ENCODE results near the gene RGL4.

RGL4 gene

GRCh38 chr22:23695571-23696325 is 4.9 kb downstream of the RGL4 start:
- no peak for DNase-seq (ENCODE audit: low read depth)
- H3K4me3 ChIP-seq (ENCODE audit: low read depth, low read length) = no peak overlapping the region

GRCh38 chr22:23696326-23696851 is 5.6 kb downstream of the RGL4 start:
- H3K4me3 ChIP-seq (ENCODE audit: low read depth, low read length) = no peak overlapping the region
- no peak for DNase-seq (ENCODE audit: low read depth)

GRCh38 chr22:23697031-23697970 is 6.5 kb downstream of the RGL4 start:
- no peak overlapping the region for H3K4me3 ChIP-seq (ENCODE audit: low read depth, low read length)
- no peak for DNase-seq (ENCODE audit: low read depth)

- H3K4me3 ChIP-seq (ENCODE audit: low read depth, low read length) = no peak overlapping the region
- DNase-seq (ENCODE audit: low read depth) = no peak
Observed at GRCh38 chr22:23698094-23698493, 7.3 kb downstream of the RGL4 start.

GRCh38 chr22:23698673-23699235 is 7.9 kb downstream of the RGL4 start:
- no peak overlapping the region for H3K4me3 ChIP-seq (ENCODE audit: low read depth, low read length)
- no peak for DNase-seq (ENCODE audit: low read depth)

GRCh38 chr22:23700706-23701105 is 9.9 kb downstream of the RGL4 start:
- DNase-seq (ENCODE audit: low read depth) = no peak
- no peak overlapping the region for H3K4me3 ChIP-seq (ENCODE audit: low read depth, low read length)

GRCh38 chr22:23704062-23704461 is 13.2 kb downstream of the RGL4 start:
- no peak for DNase-seq (ENCODE audit: low read depth)
- no peak overlapping the region for H3K4me3 ChIP-seq (ENCODE audit: low read depth, low read length)

- H3K4me3 ChIP-seq (ENCODE audit: low read depth, low read length) = no peak overlapping the region
- no peak for DNase-seq (ENCODE audit: low read depth)
Observed at GRCh38 chr22:23704829-23705228, 14.0 kb downstream of the RGL4 start.

- DNase-seq (ENCODE audit: low read depth) = no peak
- H3K4me3 ChIP-seq (ENCODE audit: low read depth, low read length) = no peak overlapping the region
Observed at GRCh38 chr22:23705358-23705757, 14.5 kb downstream of the RGL4 start.

- no peak for DNase-seq (ENCODE audit: low read depth)
- no peak overlapping the region for H3K4me3 ChIP-seq (ENCODE audit: low read depth, low read length)
Observed at GRCh38 chr22:23708270-23708669, 17.5 kb downstream of the RGL4 start.

GRCh38 chr22:23709107-23709506 is 18.3 kb downstream of the RGL4 start:
- H3K4me3 ChIP-seq (ENCODE audit: low read depth, low read length) = no peak overlapping the region

GRCh38 chr22:23712256-23712655 is 21.4 kb downstream of the RGL4 start:
- H3K4me3 ChIP-seq (ENCODE audit: low read depth, low read length) = no peak overlapping the region
- DNase-seq (ENCODE audit: low read depth) = no peak

More at GRCh38 chr22:23709107-23709506, 18.3 kb downstream of the RGL4 start:
- DNase-seq (ENCODE audit: low read depth) = no peak

- no peak for DNase-seq (ENCODE audit: low read depth)
- H3K4me3 ChIP-seq (ENCODE audit: low read depth, low read length) = no peak overlapping the region
Observed at GRCh38 chr22:23713696-23714595, 23.1 kb downstream of the RGL4 start.

GRCh38 chr22:23714596-23715578 is 24.1 kb downstream of the RGL4 start:
- no peak for DNase-seq (ENCODE audit: low read depth)
- no peak overlapping the region for H3K4me3 ChIP-seq (ENCODE audit: low read depth, low read length)

- no peak for DNase-seq (ENCODE audit: low read depth)
- H3K4me3 ChIP-seq (ENCODE audit: low read depth, low read length) = peak overlapping the region; percentile 84
Observed at GRCh38 chr22:23715806-23716375, 25.1 kb downstream of the RGL4 start.

- peak overlapping the region; percentile 84 for H3K4me3 ChIP-seq (ENCODE audit: low read depth, low read length)
- peak; percentile 45 for DNase-seq (ENCODE audit: low read depth)
Observed at GRCh38 chr22:23716811-23717801, 26.3 kb downstream of the RGL4 start.
